ENCODE results near the gene RPLP1.

DNA sequence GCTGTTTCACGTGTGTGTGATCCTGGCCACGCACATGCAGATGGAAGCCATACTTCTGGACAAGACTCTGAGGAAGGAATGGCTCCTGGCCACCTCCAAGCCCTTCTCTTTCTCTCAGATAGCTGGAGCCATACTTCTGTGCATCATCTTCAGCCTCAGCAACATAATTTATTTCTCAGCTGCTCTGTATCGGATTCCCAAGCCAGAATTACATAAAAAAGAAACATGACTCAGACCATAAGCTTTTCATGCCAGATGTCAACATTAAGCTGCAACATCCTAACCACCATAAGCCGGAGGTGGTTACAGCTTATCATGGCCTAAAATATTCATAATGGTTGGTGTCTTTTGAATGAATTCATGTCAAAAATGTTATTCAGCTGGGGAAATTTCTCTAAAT, 49.0 kb upstream of the RPLP1 start:
- TF ChIP-seq, protein P1, sequence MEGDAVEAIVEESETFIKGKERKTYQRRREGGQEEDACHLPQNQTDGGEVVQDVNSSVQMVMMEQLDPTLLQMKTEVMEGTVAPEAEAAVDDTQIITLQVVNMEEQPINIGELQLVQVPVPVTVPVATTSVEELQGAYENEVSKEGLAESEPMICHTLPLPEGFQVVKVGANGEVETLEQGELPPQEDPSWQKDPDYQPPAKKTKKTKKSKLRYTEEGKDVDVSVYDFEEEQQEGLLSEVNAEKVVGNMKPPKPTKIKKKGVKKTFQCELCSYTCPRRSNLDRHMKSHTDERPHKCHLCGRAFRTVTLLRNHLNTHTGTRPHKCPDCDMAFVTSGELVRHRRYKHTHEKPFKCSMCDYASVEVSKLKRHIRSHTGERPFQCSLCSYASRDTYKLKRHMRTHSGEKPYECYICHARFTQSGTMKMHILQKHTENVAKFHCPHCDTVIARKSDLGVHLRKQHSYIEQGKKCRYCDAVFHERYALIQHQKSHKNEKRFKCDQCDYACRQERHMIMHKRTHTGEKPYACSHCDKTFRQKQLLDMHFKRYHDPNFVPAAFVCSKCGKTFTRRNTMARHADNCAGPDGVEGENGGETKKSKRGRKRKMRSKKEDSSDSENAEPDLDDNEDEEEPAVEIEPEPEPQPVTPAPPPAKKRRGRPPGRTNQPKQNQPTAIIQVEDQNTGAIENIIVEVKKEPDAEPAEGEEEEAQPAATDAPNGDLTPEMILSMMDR (conservative IDR thresholded peaks at IDR 0.05 in 1 of 2, IDR thresholded peaks at IDR 0.05 in 1 of 2; ENCODE audit: low read depth in 1 of 2, low read length in 2 of 2) = no peak
- no peak for TF ChIP-seq EZH2 (IDR thresholded peaks at IDR 0.05; ENCODE audit: low read length, missing control alignments)
